Uterus (tissue), 2 donors: Measurements from ENCODE around the gene CLSTN1.
"Not testable (repeated sequence)": the region's sequence is repeated elsewhere in the genome, so short reads cannot be mapped to it uniquely, and the experiment has no call there.

Source experiments
- CTCF ChIP-seq, 4 experiments: fragments of 200-600 bp in 2 of 4; fragments of 450-650 bp in 2 of 4; sonication (generic) in 2 of 4; IDR thresholded peaks; one replicate each; pipeline ENCODE4 v1.5.1; 2016 to 2019; ENCODE audit warnings: antibody characterized with exemption in 4 of 4, mild to moderate bottlenecking in 2 of 4, moderate library complexity in 1 of 4
- POLR2A ChIP-seq, 2 donors: fragments of 450-650 bp; IDR thresholded peaks; one replicate each; pipeline ENCODE4 v1.6.1; 2016; ENCODE audit warnings: antibody characterized with exemption in 2 of 2, mild to moderate bottlenecking in 1 of 2, moderate library complexity in 1 of 2

- not testable (repeated sequence) for TF ChIP-seq CTCF, POLR2A (IDR thresholded peaks at IDR 0.05)
These were observed 34.1 kb downstream of the CLSTN1 start for GRCh38 chr1:9789700-9790099.
